ENCODE results near the gene LY6G6D.

DNA sequence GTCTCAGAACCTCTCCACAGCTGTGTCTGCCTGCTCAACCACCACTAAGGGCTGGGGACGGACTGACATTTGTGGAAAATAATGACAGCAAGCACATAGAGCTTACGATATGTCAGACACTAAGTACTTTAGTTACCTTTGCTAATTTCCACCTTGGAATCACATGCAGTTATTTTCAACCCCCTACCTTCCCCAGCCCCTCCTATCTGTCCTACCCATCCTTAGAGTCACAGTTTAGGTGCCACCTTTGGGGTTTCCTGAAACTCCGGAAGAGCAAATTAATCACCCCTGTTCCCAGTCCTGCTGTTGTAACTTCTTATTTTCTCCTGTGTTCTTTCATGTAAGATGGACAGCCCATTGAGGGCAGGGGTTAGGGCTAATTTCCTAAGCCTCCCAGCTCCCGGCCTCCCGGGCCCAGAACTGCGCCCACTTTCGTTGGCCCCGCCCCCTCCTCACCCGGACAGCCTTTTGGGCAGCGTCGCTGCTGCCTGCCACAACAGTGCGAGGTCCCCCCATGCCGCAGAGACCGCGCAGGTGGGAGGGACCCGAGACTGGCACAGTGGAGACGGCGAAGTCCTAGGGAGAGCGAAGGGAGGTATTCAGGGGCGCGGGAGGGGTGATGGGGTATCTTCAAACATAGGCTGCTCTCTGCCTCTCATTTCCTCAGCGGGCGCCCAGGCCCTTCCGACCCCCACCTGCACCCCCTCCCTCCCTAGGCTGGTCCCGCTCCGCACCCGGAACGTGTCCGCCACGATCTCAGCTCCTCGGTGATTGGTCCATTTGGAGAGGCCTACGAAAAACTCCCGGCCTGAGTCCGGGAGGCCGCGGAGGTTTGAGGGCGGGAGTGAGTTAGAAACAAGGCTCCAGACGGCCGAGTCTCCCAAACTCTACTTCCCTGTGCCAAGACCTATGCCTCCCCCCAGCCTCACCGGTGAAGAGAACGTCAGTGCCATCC, 12.8 kb downstream of the LY6G6D start:
- TF ChIP-seq, protein P1, sequence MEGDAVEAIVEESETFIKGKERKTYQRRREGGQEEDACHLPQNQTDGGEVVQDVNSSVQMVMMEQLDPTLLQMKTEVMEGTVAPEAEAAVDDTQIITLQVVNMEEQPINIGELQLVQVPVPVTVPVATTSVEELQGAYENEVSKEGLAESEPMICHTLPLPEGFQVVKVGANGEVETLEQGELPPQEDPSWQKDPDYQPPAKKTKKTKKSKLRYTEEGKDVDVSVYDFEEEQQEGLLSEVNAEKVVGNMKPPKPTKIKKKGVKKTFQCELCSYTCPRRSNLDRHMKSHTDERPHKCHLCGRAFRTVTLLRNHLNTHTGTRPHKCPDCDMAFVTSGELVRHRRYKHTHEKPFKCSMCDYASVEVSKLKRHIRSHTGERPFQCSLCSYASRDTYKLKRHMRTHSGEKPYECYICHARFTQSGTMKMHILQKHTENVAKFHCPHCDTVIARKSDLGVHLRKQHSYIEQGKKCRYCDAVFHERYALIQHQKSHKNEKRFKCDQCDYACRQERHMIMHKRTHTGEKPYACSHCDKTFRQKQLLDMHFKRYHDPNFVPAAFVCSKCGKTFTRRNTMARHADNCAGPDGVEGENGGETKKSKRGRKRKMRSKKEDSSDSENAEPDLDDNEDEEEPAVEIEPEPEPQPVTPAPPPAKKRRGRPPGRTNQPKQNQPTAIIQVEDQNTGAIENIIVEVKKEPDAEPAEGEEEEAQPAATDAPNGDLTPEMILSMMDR (conservative IDR thresholded peaks at IDR 0.05): no peak
- no peak for TF ChIP-seq ZFX (IDR thresholded peaks at IDR 0.05)
